Endothelial cell of umbilical vein (primary cell): ENCODE results near the gene FRK.

Experiments
- EZH2 ChIP-seq: IDR thresholded peaks from 2 replicates; pipeline ENCODE4 v1.6.1; 2012; ENCODE audit warnings: borderline replicate concordance, low read depth, mild to moderate bottlenecking, moderate library complexity, low read length, inconsistent platforms; ENCODE audit not compliant: severe bottlenecking
- TF ChIP-seq, protein P1 (sequence below), 2 donors: IDR thresholded peaks; 1 replicate in 1 of 2; 2 replicates in 1 of 2; pipeline ENCODE4 v1.5.1; 2011; ENCODE audit warnings: low read length in 2 of 2, mild to moderate bottlenecking in 2 of 2, moderate library complexity in 2 of 2, control low read depth in 1 of 2, inconsistent platforms in 1 of 2, low read depth in 1 of 2; ENCODE audit not compliant: insufficient read depth in 1 of 2; ENCODE audit errors: extremely low read depth in 1 of 2

GRCh38 chr6:115891111-115891669 is 169.5 kb downstream of the FRK start:
- TF ChIP-seq EZH2: no peak
- TF ChIP-seq, protein P1, sequence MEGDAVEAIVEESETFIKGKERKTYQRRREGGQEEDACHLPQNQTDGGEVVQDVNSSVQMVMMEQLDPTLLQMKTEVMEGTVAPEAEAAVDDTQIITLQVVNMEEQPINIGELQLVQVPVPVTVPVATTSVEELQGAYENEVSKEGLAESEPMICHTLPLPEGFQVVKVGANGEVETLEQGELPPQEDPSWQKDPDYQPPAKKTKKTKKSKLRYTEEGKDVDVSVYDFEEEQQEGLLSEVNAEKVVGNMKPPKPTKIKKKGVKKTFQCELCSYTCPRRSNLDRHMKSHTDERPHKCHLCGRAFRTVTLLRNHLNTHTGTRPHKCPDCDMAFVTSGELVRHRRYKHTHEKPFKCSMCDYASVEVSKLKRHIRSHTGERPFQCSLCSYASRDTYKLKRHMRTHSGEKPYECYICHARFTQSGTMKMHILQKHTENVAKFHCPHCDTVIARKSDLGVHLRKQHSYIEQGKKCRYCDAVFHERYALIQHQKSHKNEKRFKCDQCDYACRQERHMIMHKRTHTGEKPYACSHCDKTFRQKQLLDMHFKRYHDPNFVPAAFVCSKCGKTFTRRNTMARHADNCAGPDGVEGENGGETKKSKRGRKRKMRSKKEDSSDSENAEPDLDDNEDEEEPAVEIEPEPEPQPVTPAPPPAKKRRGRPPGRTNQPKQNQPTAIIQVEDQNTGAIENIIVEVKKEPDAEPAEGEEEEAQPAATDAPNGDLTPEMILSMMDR (IDR thresholded peaks at IDR 0.05; ENCODE audit: extremely low read depth in 1 of 2, insufficient read depth in 1 of 2, low read depth in 1 of 2, low read length in 2 of 2): no peak
